Vagina (tissue), 2 donors: ENCODE data around the gene PTTG1. TPM values are rescaled to one million over a fixed set of nuclear protein-coding genes. Genes with fewer than 3 reads are reported as not detected.

Experiments
- DNase-seq, 2 donors: peaks; one replicate each; pipeline ENCODE4 v3.0.0-alpha.2; 2017; ENCODE audit errors: extremely low spot score in 2 of 2
- H3K27ac ChIP-seq: fragments of 200-600 bp; sonication (generic); one replicate; pipeline ENCODE4 v1.5.1; 2019
- H3K27me3 ChIP-seq: fragments of 200-600 bp; sonication (generic); one replicate; pipeline ENCODE4 v1.5.1; 2019
- H3K36me3 ChIP-seq, 2 donors: fragments of 200-600 bp; sonication (generic); one replicate each; pipeline ENCODE4 v1.5.1; 2017 to 2019
- H3K4me1 ChIP-seq: fragments of 200-600 bp; sonication (generic); one replicate; pipeline ENCODE4 v1.5.1; 2019
- H3K4me3 ChIP-seq, 2 donors: fragments of 200-600 bp; sonication (generic); 1 replicate in 1 of 2; 2 replicates in 1 of 2; pipeline ENCODE4 v1.5.1; 2016 to 2019
- H3K9me3 ChIP-seq: fragments of 200-600 bp; sonication (generic); one replicate; pipeline ENCODE4 v1.5.1; 2019
- POLR2A ChIP-seq, 2 donors: fragments of 450-650 bp; IDR thresholded peaks; one replicate each; pipeline ENCODE4 v1.6.1; 2017; ENCODE audit warnings: antibody characterized with exemption in 2 of 2, mild to moderate bottlenecking in 2 of 2, moderate library complexity in 2 of 2
- POLR2AphosphoS5 ChIP-seq, 2 donors: sonication (generic); formaldehyde crosslinking; IDR thresholded peaks; one replicate each; pipeline ENCODE4 v1.9.0; 2017; ENCODE audit warnings: antibody characterized with exemption in 2 of 2, mild to moderate bottlenecking in 2 of 2, low read depth in 1 of 2; ENCODE audit not compliant: insufficient read depth in 1 of 2
- intact Hi-C: fragments of 100-400 bp; cut with DNase I; formaldehyde crosslinking; loops from one replicate; pipeline ENCODE4 v1.15.1; 2023
- total RNA-seq: library from RNA; depleted of rRNA; stranded (reverse); fragments of >200 nt; gene quantifications from one replicate; pipeline ENCODE4 v1.2.3, GENCODE V29; 2016
- TF ChIP-seq, protein P1 (sequence below), 3 experiments: fragments of 450-650 bp in 2 of 3; fragments of 200-600 bp in 1 of 3; sonication (generic) in 1 of 3; IDR thresholded peaks; one replicate each; pipeline ENCODE4 v1.5.1; 2017 to 2019; ENCODE audit warnings: antibody characterized with exemption in 3 of 3, mild to moderate bottlenecking in 2 of 3, moderate library complexity in 2 of 3

The PTTG1 gene
- total RNA-seq, 1 donor from 2014 or later: 89.1 TPM

DNA sequence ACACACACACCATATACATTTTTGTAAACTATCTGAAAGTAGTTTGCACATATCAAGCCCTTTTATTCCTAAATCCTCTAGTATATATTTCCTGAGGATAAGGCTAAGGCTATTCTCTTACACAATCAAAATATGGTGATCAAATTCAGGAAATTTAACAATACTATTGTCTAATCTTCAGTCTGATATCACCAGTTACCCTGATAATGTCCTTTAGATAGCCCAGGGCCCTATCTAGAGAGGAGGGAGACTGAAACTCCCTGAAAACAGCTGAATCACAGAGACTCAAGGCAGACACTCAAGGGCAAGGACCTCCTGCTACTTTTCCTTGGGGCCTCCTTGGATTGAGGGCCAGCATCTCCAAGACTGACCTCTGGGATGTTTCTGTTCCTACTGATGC is 30.4 kb downstream of the PTTG1 start:
- no peak overlapping the region for H3K4me3 ChIP-seq
- TF ChIP-seq, protein P1, sequence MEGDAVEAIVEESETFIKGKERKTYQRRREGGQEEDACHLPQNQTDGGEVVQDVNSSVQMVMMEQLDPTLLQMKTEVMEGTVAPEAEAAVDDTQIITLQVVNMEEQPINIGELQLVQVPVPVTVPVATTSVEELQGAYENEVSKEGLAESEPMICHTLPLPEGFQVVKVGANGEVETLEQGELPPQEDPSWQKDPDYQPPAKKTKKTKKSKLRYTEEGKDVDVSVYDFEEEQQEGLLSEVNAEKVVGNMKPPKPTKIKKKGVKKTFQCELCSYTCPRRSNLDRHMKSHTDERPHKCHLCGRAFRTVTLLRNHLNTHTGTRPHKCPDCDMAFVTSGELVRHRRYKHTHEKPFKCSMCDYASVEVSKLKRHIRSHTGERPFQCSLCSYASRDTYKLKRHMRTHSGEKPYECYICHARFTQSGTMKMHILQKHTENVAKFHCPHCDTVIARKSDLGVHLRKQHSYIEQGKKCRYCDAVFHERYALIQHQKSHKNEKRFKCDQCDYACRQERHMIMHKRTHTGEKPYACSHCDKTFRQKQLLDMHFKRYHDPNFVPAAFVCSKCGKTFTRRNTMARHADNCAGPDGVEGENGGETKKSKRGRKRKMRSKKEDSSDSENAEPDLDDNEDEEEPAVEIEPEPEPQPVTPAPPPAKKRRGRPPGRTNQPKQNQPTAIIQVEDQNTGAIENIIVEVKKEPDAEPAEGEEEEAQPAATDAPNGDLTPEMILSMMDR (IDR thresholded peaks at IDR 0.05): no peak
- TF ChIP-seq POLR2A (IDR thresholded peaks at IDR 0.05): no peak
- TF ChIP-seq POLR2AphosphoS5 (IDR thresholded peaks at IDR 0.05; ENCODE audit: insufficient read depth in 1 of 2, low read depth in 1 of 2): no peak
- H3K27ac ChIP-seq: no peak overlapping the region
- H3K36me3 ChIP-seq: no peaks in the 10 kb centered on the region
- no peaks in the 10 kb centered on the region for H3K9me3 ChIP-seq
- DNase-seq: no peak
- no peaks in the 10 kb centered on the region for H3K4me1 ChIP-seq
- H3K27me3 ChIP-seq: no peaks in the 10 kb centered on the region
- intact Hi-C loops: no loop called here

DNA sequence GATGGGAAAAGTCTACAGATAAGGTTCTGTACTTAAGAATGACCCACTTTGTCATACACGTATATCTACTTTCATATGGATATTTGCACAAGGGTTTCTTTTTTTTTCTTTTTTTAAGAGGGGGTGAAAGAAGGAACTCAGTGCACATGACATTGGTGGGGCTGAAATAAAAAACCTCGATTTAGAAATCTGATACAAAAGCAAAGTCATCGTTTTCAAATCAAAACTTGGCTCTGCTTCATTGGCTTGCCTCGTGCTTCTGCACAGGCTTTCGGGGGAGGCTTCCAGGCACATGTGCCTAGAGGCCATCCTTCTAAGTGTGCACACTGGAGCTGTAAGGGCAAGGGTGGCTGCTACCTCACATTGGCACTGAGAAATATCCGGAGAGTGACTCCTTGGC is 31.1 kb downstream of the PTTG1 start:
- no peak for DNase-seq
- intact Hi-C loops: no loop called here
- no peak overlapping the region for H3K4me3 ChIP-seq
- H3K27ac ChIP-seq: no peak overlapping the region
- H3K36me3 ChIP-seq: no peaks in the 10 kb centered on the region
- H3K27me3 ChIP-seq: no peaks in the 10 kb centered on the region
- H3K9me3 ChIP-seq: no peaks in the 10 kb centered on the region
- no peak for TF ChIP-seq POLR2A (IDR thresholded peaks at IDR 0.05)
- no peak for TF ChIP-seq POLR2AphosphoS5 (IDR thresholded peaks at IDR 0.05; ENCODE audit: insufficient read depth in 1 of 2, low read depth in 1 of 2)
- TF ChIP-seq, protein P1 (IDR thresholded peaks at IDR 0.05): no peak
- H3K4me1 ChIP-seq: no peaks in the 10 kb centered on the region

DNA sequence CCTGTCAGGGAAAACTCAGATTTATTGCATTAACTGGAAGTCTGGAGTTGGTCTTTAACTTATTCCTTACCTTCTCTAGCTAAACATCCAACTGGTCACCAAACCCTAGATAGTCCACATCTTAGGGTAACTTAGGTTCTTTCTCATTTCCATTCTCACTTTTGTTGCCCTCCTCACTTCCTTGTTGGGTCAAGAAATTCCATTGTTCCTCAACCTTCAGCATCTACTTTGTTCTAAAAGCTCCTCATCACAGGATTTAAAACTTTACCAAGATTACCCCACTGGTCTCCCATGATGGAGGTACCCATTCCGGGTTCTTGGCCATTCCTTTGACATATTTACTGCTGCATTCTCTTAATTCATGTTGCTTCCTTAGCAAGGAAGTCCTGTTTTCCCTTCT is 32.1 kb downstream of the PTTG1 start:
- Histone ChIP-seq H3K9me3 (no peaks in the 10 kb centered on the region), H3K36me3 (no peaks in the 10 kb centered on the region), H3K4me1 (no peaks in the 10 kb centered on the region), H3K4me3 (no peak overlapping the region), H3K27me3 (no peaks in the 10 kb centered on the region), H3K27ac (no peak overlapping the region)
- no peak for DNase-seq
- TF ChIP-seq POLR2AphosphoS5 (IDR thresholded peaks at IDR 0.05; ENCODE audit: insufficient read depth in 1 of 2, low read depth in 1 of 2): no peak
- no peak for TF ChIP-seq POLR2A (IDR thresholded peaks at IDR 0.05)
- TF ChIP-seq, protein P1 (IDR thresholded peaks at IDR 0.05): no peak
- intact Hi-C loops: no loop called here

- intact Hi-C loops: no loop called here
- TF ChIP-seq POLR2A (IDR thresholded peaks at IDR 0.05): no peak
- no peak for TF ChIP-seq POLR2AphosphoS5 (IDR thresholded peaks at IDR 0.05; ENCODE audit: insufficient read depth in 1 of 2, low read depth in 1 of 2)
- TF ChIP-seq, protein P1 (IDR thresholded peaks at IDR 0.05): no peak
- DNase-seq: no peak
Measured at GRCh38 chr5:160455600-160455999, 33.9 kb downstream of the PTTG1 start.

DNA sequence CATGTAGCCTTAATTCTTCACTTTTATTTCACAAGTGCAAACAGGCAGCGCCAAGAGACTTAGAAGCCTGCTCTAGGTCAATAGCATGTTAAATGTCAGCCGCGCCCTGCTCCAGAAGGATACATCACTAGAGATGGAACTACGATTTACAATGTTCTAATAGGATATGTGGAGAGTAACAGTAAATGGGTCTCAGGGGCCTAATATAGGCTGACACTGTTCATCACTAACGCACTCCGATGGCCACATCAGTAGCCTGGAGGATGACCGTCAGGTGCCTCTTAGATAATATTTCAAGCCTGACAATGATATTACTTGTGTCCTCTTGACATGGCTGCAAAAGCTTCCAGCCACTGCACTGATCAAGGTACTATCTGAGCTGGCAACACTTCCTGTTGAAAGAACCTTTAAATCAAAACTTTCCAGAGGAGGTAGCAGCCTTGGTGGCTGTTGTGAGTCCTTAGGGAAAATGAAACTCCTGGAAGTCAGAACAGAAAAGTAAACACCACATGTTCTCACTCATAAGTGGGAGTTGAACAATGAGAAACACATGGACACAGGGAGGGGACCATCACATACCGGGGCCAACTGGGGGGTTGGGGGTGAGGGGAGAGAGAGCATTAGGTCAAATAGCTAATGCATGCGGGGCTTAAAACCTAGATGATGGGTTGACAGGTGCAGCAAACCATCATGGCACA is 35.0 kb downstream of the PTTG1 start:
- Histone ChIP-seq H3K9me3 (no peaks in the 10 kb centered on the region), H3K27me3 (no peaks in the 10 kb centered on the region), H3K4me3 (no peak overlapping the region), H3K4me1 (no peaks in the 10 kb centered on the region), H3K36me3 (no peaks in the 10 kb centered on the region), H3K27ac (no peak overlapping the region)
- TF ChIP-seq, protein P1 (IDR thresholded peaks at IDR 0.05): no peak
- TF ChIP-seq POLR2AphosphoS5 (IDR thresholded peaks at IDR 0.05; ENCODE audit: insufficient read depth in 1 of 2, low read depth in 1 of 2) (no peak), POLR2A (IDR thresholded peaks at IDR 0.05) (no peak)
- intact Hi-C loops: no loop called here
- no peak for DNase-seq

More at GRCh38 chr5:160455600-160455999, 33.9 kb downstream of the PTTG1 start:
- H3K36me3 ChIP-seq: no peaks in the 10 kb centered on the region
- no peak overlapping the region for H3K4me3 ChIP-seq
- no peaks in the 10 kb centered on the region for H3K4me1 ChIP-seq
- no peaks in the 10 kb centered on the region for H3K9me3 ChIP-seq
- H3K27me3 ChIP-seq: no peaks in the 10 kb centered on the region
- no peak overlapping the region for H3K27ac ChIP-seq
